HL-60 (cell line): ENCODE data around the gene STRA6.

Experiments used
- CTCF ChIP-seq: IDR thresholded peaks from one replicate; pipeline ENCODE4 v1.5.1; 2011; ENCODE audit warnings: low read length, control low read depth, inconsistent platforms; ENCODE audit not compliant: insufficient read depth
- POLR2AphosphoS5 ChIP-seq: IDR thresholded peaks from 2 replicates; pipeline ENCODE4 v1.6.1; 2012; ENCODE audit warnings: low read depth
- REST ChIP-seq: IDR thresholded peaks from 2 replicates; pipeline ENCODE4 v1.6.1; 2012; ENCODE audit warnings: low read depth; ENCODE audit not compliant: insufficient replicate concordance
- SPI1 ChIP-seq: IDR thresholded peaks from 2 replicates; pipeline ENCODE4 v1.6.1; 2012; ENCODE audit warnings: low read depth, mild to moderate bottlenecking, borderline replicate concordance

GRCh38 chr15:74132681-74133651, 69.6 kb downstream of the STRA6 start:
- no peak for TF ChIP-seq CTCF
- TF ChIP-seq REST = no peak
- TF ChIP-seq POLR2AphosphoS5 = no peak
- no peak for TF ChIP-seq SPI1
